ENCODE results near the gene SORCS3. TPM values are rescaled to one million over a fixed set of nuclear protein-coding genes. Genes with fewer than 3 reads are reported as not detected.

The SORCS3 gene
- total RNA-seq, 3 donors from 2014 or later (not counting 1 experiment from before 2014, with no cell fraction given), result 0.05 to 0.09 TPM; not detected in 1

DNA sequence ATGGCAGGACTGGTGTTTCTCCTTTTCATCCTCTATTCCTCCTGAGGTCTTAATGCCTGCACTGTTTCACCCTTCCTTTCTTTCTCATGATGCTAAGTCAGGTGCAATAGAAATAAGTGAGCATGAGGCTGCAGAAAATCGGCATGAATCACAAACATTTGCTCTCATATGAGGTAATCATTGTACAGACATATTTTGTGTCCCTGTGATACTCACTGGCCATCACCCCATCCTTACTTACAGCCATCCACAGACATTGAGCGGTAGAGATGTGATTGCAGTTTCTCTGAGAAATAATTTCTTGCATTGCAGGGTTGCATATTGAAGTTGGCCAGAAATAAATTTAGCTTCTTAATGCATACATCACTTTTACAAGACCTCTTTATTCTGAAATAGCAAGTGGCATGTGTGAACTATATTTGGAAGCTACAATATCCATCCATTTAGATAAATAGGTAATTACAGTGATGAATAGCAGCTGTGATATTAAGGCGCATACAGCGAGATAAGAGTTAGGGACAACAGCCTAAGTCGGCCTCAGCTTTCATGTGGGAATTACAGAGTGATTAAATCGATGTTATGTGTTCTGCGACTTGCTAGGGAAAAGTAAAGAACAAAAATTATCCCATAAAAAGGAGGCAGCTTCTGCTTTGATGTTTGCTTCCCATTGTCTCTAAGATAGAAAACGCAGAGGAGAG is 612.6 kb downstream of the SORCS3 start:
- no peak overlapping the region for H3K4me3 ChIP-seq (ENCODE audit: low read length)
- no peaks in the 10 kb centered on the region for H3K36me3 ChIP-seq (ENCODE audit: control insufficient read depth, insufficient read depth, low read length)
- TF ChIP-seq CTCF (IDR thresholded peaks at IDR 0.05), result no peak
- no peak for ATAC-seq
- no peaks in the 10 kb centered on the region for H3K27me3 ChIP-seq (ENCODE audit: control insufficient read depth, insufficient read depth, low read length)
- 69% methylated on average over 5 of the region's 8 CpGs for WGBS (ENCODE audit: insufficient coverage)
- intact Hi-C loops (cut with micrococcal nuclease), result no loop called here
- Mint-ChIP-seq H3K27me3 (ENCODE audit: low read depth in 2 of 2) (no peaks in the 10 kb centered on the region), H3K36me3 (no peaks in the 10 kb centered on the region), H3K27ac (no peak overlapping the region), H3K4me3 (no peak overlapping the region), H3K9me3 (peaks cover 3 to 8% of the 10 kb centered on the region in 2 donors), H3K4me1 (no peaks in the 10 kb centered on the region)
- no peaks in the 10 kb centered on the region for H3K4me1 ChIP-seq (ENCODE audit: control insufficient read depth, insufficient read depth, low read length)
- DNase-seq, result no peak
- H3K9me3 ChIP-seq (ENCODE audit: control insufficient read depth, insufficient read depth, low read length), result no peaks in the 10 kb centered on the region
- no peak overlapping the region for H3K27ac ChIP-seq (ENCODE audit: low read length)

GRCh38 chr10:105258036-105258673 is 617.1 kb downstream of the SORCS3 start:
- H3K27ac ChIP-seq (ENCODE audit: low read length), result no peak overlapping the region
- Mint-ChIP-seq H3K4me1 (no peaks in the 10 kb centered on the region), H3K27ac (no peak overlapping the region), H3K4me3 (no peak overlapping the region), H3K27me3 (ENCODE audit: low read depth in 2 of 2) (no peaks in the 10 kb centered on the region), H3K36me3 (no peaks in the 10 kb centered on the region), H3K9me3 (peaks cover 0 to 2% of the 10 kb centered on the region in 2 donors)
- no peaks in the 10 kb centered on the region for H3K9me3 ChIP-seq (ENCODE audit: control insufficient read depth, insufficient read depth, low read length)
- no peak overlapping the region for H3K4me3 ChIP-seq (ENCODE audit: low read length)
- no peak for TF ChIP-seq CTCF (IDR thresholded peaks at IDR 0.05)
- 91% methylated on average over 2 of the region's 3 CpGs for WGBS (ENCODE audit: insufficient coverage)
- H3K4me1 ChIP-seq (ENCODE audit: control insufficient read depth, insufficient read depth, low read length), result no peaks in the 10 kb centered on the region
- no peaks in the 10 kb centered on the region for H3K27me3 ChIP-seq (ENCODE audit: control insufficient read depth, insufficient read depth, low read length)
- ATAC-seq (no peak), DNase-seq (no peak)
- H3K36me3 ChIP-seq (ENCODE audit: control insufficient read depth, insufficient read depth, low read length), result no peaks in the 10 kb centered on the region
- intact Hi-C loops (cut with micrococcal nuclease), result no loop called here

DNA sequence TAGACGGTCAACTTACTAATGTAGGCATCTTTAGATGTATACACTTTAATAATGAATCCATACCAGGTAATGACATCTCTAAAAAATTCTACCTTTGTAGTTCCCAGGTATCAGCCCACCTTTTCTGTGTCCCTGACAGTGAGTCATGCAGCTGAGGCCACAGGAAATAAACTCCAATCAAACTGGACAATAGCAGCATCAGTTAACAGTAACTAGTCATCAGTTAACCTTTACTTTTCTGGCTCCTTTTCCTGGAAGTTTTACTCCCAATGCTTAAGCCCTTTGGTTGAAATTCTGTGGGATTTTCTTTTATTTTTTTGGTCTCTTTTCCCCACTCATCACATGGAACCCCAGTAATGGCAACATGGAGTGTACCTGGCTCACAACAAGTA is 617.6 kb downstream of the SORCS3 start:
- Histone ChIP-seq H3K27me3 (ENCODE audit: control insufficient read depth, insufficient read depth, low read length) (no peaks in the 10 kb centered on the region), H3K36me3 (ENCODE audit: control insufficient read depth, insufficient read depth, low read length) (no peaks in the 10 kb centered on the region), H3K27ac (ENCODE audit: low read length) (no peak overlapping the region), H3K4me3 (ENCODE audit: low read length) (no peak overlapping the region), H3K9me3 (ENCODE audit: control insufficient read depth, insufficient read depth, low read length) (no peaks in the 10 kb centered on the region), H3K4me1 (ENCODE audit: control insufficient read depth, insufficient read depth, low read length) (no peaks in the 10 kb centered on the region)
- peaks cover 0 to 2% of the 10 kb centered on the region in 2 donors for H3K9me3 Mint-ChIP-seq
- no peak overlapping the region for H3K4me3 Mint-ChIP-seq
- no peaks in the 10 kb centered on the region for H3K36me3 Mint-ChIP-seq
- no CpG with 5 or more reads among the region's 1 CpG for WGBS (ENCODE audit: insufficient coverage)
- ATAC-seq (no peak), DNase-seq (no peak)
- no peaks in the 10 kb centered on the region for H3K27me3 Mint-ChIP-seq (ENCODE audit: low read depth in 2 of 2)
- no peak overlapping the region for H3K27ac Mint-ChIP-seq
- H3K4me1 Mint-ChIP-seq, result no peaks in the 10 kb centered on the region
- intact Hi-C loops (cut with micrococcal nuclease), result no loop called here
- no peak for TF ChIP-seq CTCF (IDR thresholded peaks at IDR 0.05)

All from natural killer cell (primary cell).